Measurements from ENCODE around the gene LMO4. TPM values are rescaled to one million over a fixed set of nuclear protein-coding genes. Genes with fewer than 3 reads are reported as not detected.

Gene LMO4
- total and polyA plus RNA-seq, 2 donors (not counting 1 experiment from before 2014, with no cell fraction given), result 35.7 to 46.0 TPM

GRCh38 chr1:87358219-87358618, 29.5 kb downstream of the LMO4 start:
- no peaks in the 10 kb centered on the region for H3K27me3 ChIP-seq (replicated peaks in 1 of 4; ENCODE audit: control extremely low read depth in 1 of 4, control insufficient read depth in 3 of 4, insufficient read depth in 4 of 4, low read length in 3 of 4)
- no peaks in the 10 kb centered on the region for H4K20me1 ChIP-seq (ENCODE audit: control insufficient read depth, insufficient read depth, low read length, poor library complexity, severe bottlenecking)
- H3K79me2 ChIP-seq (ENCODE audit: control insufficient read depth, insufficient read depth, low read length), result no peaks in the 10 kb centered on the region
- no peak for TF ChIP-seq EZH2 (IDR thresholded peaks at IDR 0.05; ENCODE audit: borderline replicate concordance, insufficient read depth, low read depth, low read length, poor library complexity, severe bottlenecking)
- TF ChIP-seq, protein P1, sequence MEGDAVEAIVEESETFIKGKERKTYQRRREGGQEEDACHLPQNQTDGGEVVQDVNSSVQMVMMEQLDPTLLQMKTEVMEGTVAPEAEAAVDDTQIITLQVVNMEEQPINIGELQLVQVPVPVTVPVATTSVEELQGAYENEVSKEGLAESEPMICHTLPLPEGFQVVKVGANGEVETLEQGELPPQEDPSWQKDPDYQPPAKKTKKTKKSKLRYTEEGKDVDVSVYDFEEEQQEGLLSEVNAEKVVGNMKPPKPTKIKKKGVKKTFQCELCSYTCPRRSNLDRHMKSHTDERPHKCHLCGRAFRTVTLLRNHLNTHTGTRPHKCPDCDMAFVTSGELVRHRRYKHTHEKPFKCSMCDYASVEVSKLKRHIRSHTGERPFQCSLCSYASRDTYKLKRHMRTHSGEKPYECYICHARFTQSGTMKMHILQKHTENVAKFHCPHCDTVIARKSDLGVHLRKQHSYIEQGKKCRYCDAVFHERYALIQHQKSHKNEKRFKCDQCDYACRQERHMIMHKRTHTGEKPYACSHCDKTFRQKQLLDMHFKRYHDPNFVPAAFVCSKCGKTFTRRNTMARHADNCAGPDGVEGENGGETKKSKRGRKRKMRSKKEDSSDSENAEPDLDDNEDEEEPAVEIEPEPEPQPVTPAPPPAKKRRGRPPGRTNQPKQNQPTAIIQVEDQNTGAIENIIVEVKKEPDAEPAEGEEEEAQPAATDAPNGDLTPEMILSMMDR (IDR thresholded peaks at IDR 0.05), result no peak
- no peak overlapping the region for H3K4me2 ChIP-seq (replicated peaks; ENCODE audit: low read depth, low read length, poor library complexity, severe bottlenecking)
- no peak overlapping the region for H2AFZ ChIP-seq (ENCODE audit: insufficient read depth, low read depth, low read length, poor library complexity, severe bottlenecking)
- H3K4me1 ChIP-seq (ENCODE audit: control insufficient read depth in 2 of 2, insufficient read depth in 2 of 2, low read length in 2 of 2), result no peaks in the 10 kb centered on the region
- intact Hi-C loops (cut with micrococcal nuclease), result no loop called here
- ATAC-seq (ENCODE audit: low read depth) (no peak), DNase-seq (no peak)
- H3K27me3 Mint-ChIP-seq, result no peaks in the 10 kb centered on the region
- no peak overlapping the region for H3K27ac ChIP-seq (ENCODE audit: low read length in 2 of 2)
- peaks cover 1% of the 10 kb centered on the region for H3K4me1 Mint-ChIP-seq
- POLR2A ChIA-PET, result no interaction called here
- no peaks in the 10 kb centered on the region for H3K9me3 Mint-ChIP-seq (ENCODE audit: insufficient read depth)
- no peaks in the 10 kb centered on the region for H3K9me3 ChIP-seq (ENCODE audit: control extremely low read depth in 1 of 3, control insufficient read depth in 2 of 3, insufficient read depth in 1 of 3, low read length in 2 of 3)
- H3K4me3 ChIP-seq (ENCODE audit: control extremely low read depth in 1 of 5, extremely low read depth in 1 of 5, insufficient read depth in 1 of 5, low read depth in 2 of 5, low read length in 4 of 5), result no peak overlapping the region
- no peaks in the 10 kb centered on the region for H3K36me3 ChIP-seq (replicated peaks in 1 of 2; ENCODE audit: control extremely low read depth in 1 of 2, control insufficient read depth in 1 of 2, extremely low read depth in 1 of 2, insufficient read depth in 2 of 2, low read length in 1 of 2)
- CTCF ChIA-PET, result no interaction called here
- no peak overlapping the region for H3K4me3 Mint-ChIP-seq
- WGBS (ENCODE audit: insufficient coverage), result no CpG with 5 or more reads among the region's 1 CpG
- H3K27ac Mint-ChIP-seq, result no peak overlapping the region
- H3K9ac ChIP-seq (ENCODE audit: low read length), result no peak overlapping the region

- WGBS (ENCODE audit: insufficient coverage), result 100% methylated on average over 1 of the region's 1 CpG
- Histone ChIP-seq H3K4me1 (ENCODE audit: control insufficient read depth in 2 of 2, insufficient read depth in 2 of 2, low read length in 2 of 2) (no peaks in the 10 kb centered on the region), H4K20me1 (ENCODE audit: control insufficient read depth, insufficient read depth, low read length, poor library complexity, severe bottlenecking) (no peaks in the 10 kb centered on the region), H3K27ac (ENCODE audit: low read length in 2 of 2) (no peak overlapping the region), H3K9me3 (ENCODE audit: control extremely low read depth in 1 of 3, control insufficient read depth in 2 of 3, insufficient read depth in 1 of 3, low read length in 2 of 3) (no peaks in the 10 kb centered on the region), H3K79me2 (ENCODE audit: control insufficient read depth, insufficient read depth, low read length) (no peaks in the 10 kb centered on the region), H3K36me3 (replicated peaks in 1 of 2; ENCODE audit: control extremely low read depth in 1 of 2, control insufficient read depth in 1 of 2, extremely low read depth in 1 of 2, insufficient read depth in 2 of 2, low read length in 1 of 2) (no peaks in the 10 kb centered on the region), H2AFZ (ENCODE audit: insufficient read depth, low read depth, low read length, poor library complexity, severe bottlenecking) (no peak overlapping the region), H3K27me3 (replicated peaks in 1 of 4; ENCODE audit: control extremely low read depth in 1 of 4, control insufficient read depth in 3 of 4, insufficient read depth in 4 of 4, low read length in 3 of 4) (no peaks in the 10 kb centered on the region), H3K4me3 (ENCODE audit: control extremely low read depth in 1 of 5, extremely low read depth in 1 of 5, insufficient read depth in 1 of 5, low read depth in 2 of 5, low read length in 4 of 5) (no peak overlapping the region), H3K9ac (ENCODE audit: low read length) (no peak overlapping the region), H3K4me2 (replicated peaks; ENCODE audit: low read depth, low read length, poor library complexity, severe bottlenecking) (no peak overlapping the region)
- CTCF ChIA-PET, result no interaction called here
- no peak overlapping the region for H3K4me3 Mint-ChIP-seq
- intact Hi-C loops (cut with micrococcal nuclease), result no loop called here
- H3K27me3 Mint-ChIP-seq, result no peaks in the 10 kb centered on the region
- H3K9me3 Mint-ChIP-seq (ENCODE audit: insufficient read depth), result no peaks in the 10 kb centered on the region
- TF ChIP-seq, protein P1 (IDR thresholded peaks at IDR 0.05), result no peak
- no peak for TF ChIP-seq EZH2 (IDR thresholded peaks at IDR 0.05; ENCODE audit: borderline replicate concordance, insufficient read depth, low read depth, low read length, poor library complexity, severe bottlenecking)
- H3K4me1 Mint-ChIP-seq, result no peaks in the 10 kb centered on the region
- POLR2A ChIA-PET, result no interaction called here
- DNase-seq (no peak), ATAC-seq (ENCODE audit: low read depth) (no peak)
- no peak overlapping the region for H3K27ac Mint-ChIP-seq
These were observed 30.9 kb downstream of the LMO4 start for GRCh38 chr1:87359586-87359985.
